ENCODE data around the gene SLC2A14. TPM values are rescaled to one million over a fixed set of nuclear protein-coding genes. Genes with fewer than 3 reads are reported as not detected.

SLC2A14 gene
- polyA plus RNA-seq, 1 donor (not counting 4 experiments of a cell fraction or from before 2014, with no cell fraction given), result 0.51 TPM

GRCh38 chr12:7870335-7870734 is 2.4 kb downstream of the SLC2A14 start:
- DNase-seq (ENCODE audit: low read depth, low spot score) (no peak), FAIRE-seq (no peak)
- no peak overlapping the region for H3K9ac ChIP-seq (ENCODE audit: control insufficient read depth, extremely low read depth, insufficient read depth, low read length)
- H3K4me2 ChIP-seq (ENCODE audit: control insufficient read depth, extremely low read depth, insufficient read depth, low read depth, low read length), result no peak overlapping the region
- no peaks in the 10 kb centered on the region for H3K9me3 ChIP-seq (ENCODE audit: control insufficient read depth, low read depth, low read length)
- dilution Hi-C loops (cut with MboI; ENCODE audit: extremely low pct_ligation_motif_present, low sequenced_read_pairs), result no loop called here
- no peaks in the 10 kb centered on the region for H3K79me2 ChIP-seq (ENCODE audit: control insufficient read depth, insufficient read depth, low read length)
- H3K9me1 ChIP-seq (ENCODE audit: control insufficient read depth, extremely low read depth, insufficient read depth, low read length), result no peaks in the 10 kb centered on the region
- H3K27me3 ChIP-seq (ENCODE audit: control insufficient read depth, extremely low read depth, insufficient read depth, low read length), result peaks cover 18% of the 10 kb centered on the region
- TF ChIP-seq EZH2 (IDR thresholded peaks at IDR 0.05; ENCODE audit: low read length) (no peak), CTCF (optimal IDR thresholded peaks at IDR 0.05 in 1 of 3, IDR thresholded peaks at IDR 0.05 in 1 of 3, conservative IDR thresholded peaks at IDR 0.05 in 1 of 3; ENCODE audit: extremely low read depth in 1 of 3, insufficient read depth in 2 of 3, low read length in 3 of 3) (no peak)
- no peaks in the 10 kb centered on the region for H4K20me1 ChIP-seq (ENCODE audit: control insufficient read depth, extremely low read depth, insufficient read depth, low read length)
- no peaks in the 10 kb centered on the region for H3K36me3 ChIP-seq (ENCODE audit: control insufficient read depth in 2 of 2, extremely low read depth in 1 of 2, insufficient read depth in 2 of 2, low read length in 2 of 2)
- H3K27ac ChIP-seq (ENCODE audit: control insufficient read depth, insufficient read depth, low read length), result no peak overlapping the region
- no peak overlapping the region for H3K4me3 ChIP-seq (ENCODE audit: control insufficient read depth in 2 of 3, extremely low read depth in 1 of 3, insufficient read depth in 2 of 3, low read depth in 1 of 3, low read length in 3 of 3)
- H2AFZ ChIP-seq (ENCODE audit: control insufficient read depth, low read length), result no peak overlapping the region
- H3K4me1 ChIP-seq (ENCODE audit: control insufficient read depth, extremely low read depth, insufficient read depth, low read length), result no peaks in the 10 kb centered on the region

- TF ChIP-seq CTCF (optimal IDR thresholded peaks at IDR 0.05 in 1 of 3, IDR thresholded peaks at IDR 0.05 in 1 of 3, conservative IDR thresholded peaks at IDR 0.05 in 1 of 3; ENCODE audit: extremely low read depth in 1 of 3, insufficient read depth in 2 of 3, low read length in 3 of 3), result no peak
- TF ChIP-seq EZH2 (IDR thresholded peaks at IDR 0.05; ENCODE audit: low read length), result no peak
- H3K9me1 ChIP-seq (ENCODE audit: control insufficient read depth, extremely low read depth, insufficient read depth, low read length), result no peaks in the 10 kb centered on the region
- no peak overlapping the region for H3K4me2 ChIP-seq (ENCODE audit: control insufficient read depth, extremely low read depth, insufficient read depth, low read depth, low read length)
- no peaks in the 10 kb centered on the region for H4K20me1 ChIP-seq (ENCODE audit: control insufficient read depth, extremely low read depth, insufficient read depth, low read length)
- no peaks in the 10 kb centered on the region for H3K4me1 ChIP-seq (ENCODE audit: control insufficient read depth, extremely low read depth, insufficient read depth, low read length)
- no peaks in the 10 kb centered on the region for H3K36me3 ChIP-seq (ENCODE audit: control insufficient read depth in 2 of 2, extremely low read depth in 1 of 2, insufficient read depth in 2 of 2, low read length in 2 of 2)
- DNase-seq (ENCODE audit: low read depth, low spot score) (peak; percentile 15), FAIRE-seq (peak; percentile 52)
- dilution Hi-C loops (cut with MboI; ENCODE audit: extremely low pct_ligation_motif_present, low sequenced_read_pairs), result no loop called here
- no peaks in the 10 kb centered on the region for H3K9me3 ChIP-seq (ENCODE audit: control insufficient read depth, low read depth, low read length)
- H3K9ac ChIP-seq (ENCODE audit: control insufficient read depth, extremely low read depth, insufficient read depth, low read length), result no peak overlapping the region
- H3K27me3 ChIP-seq (ENCODE audit: control insufficient read depth, extremely low read depth, insufficient read depth, low read length), result peaks cover 18% of the 10 kb centered on the region
- H2AFZ ChIP-seq (ENCODE audit: control insufficient read depth, low read length), result no peak overlapping the region
- no peaks in the 10 kb centered on the region for H3K79me2 ChIP-seq (ENCODE audit: control insufficient read depth, insufficient read depth, low read length)
- no peak overlapping the region for H3K27ac ChIP-seq (ENCODE audit: control insufficient read depth, insufficient read depth, low read length)
- H3K4me3 ChIP-seq (ENCODE audit: control insufficient read depth in 2 of 3, extremely low read depth in 1 of 3, insufficient read depth in 2 of 3, low read depth in 1 of 3, low read length in 3 of 3), result no peak overlapping the region
Measured at GRCh38 chr12:7869137-7869536, 3.6 kb downstream of the SLC2A14 start.
